Nephron (organoid): ENCODE measurements around the gene ZGRF1.

Source experiments
- H3K27ac Mint-ChIP-seq, 3 experiments: 2 replicates each; pipeline ENCODE4 v1.8.0; 2020; ENCODE audit warnings: mixed read lengths in 3 of 3, mild to moderate bottlenecking in 2 of 3, moderate library complexity in 1 of 3
- H3K27me3 Mint-ChIP-seq: 2 replicates; pipeline ENCODE4 v1.8.0; 2021; ENCODE audit warnings: low read depth, mild to moderate bottlenecking, moderate library complexity, mixed read lengths
- H3K36me3 Mint-ChIP-seq: 2 replicates; pipeline ENCODE4 v1.8.0; 2020; ENCODE audit warnings: low read depth, mixed read lengths
- H3K4me1 Mint-ChIP-seq: 2 replicates; pipeline ENCODE4 v1.8.0; 2020; ENCODE audit warnings: mixed read lengths
- H3K4me3 Mint-ChIP-seq, 3 experiments: 2 replicates each; pipeline ENCODE4 v1.8.0; 2020; ENCODE audit warnings: mild to moderate bottlenecking in 3 of 3, mixed read lengths in 3 of 3, moderate library complexity in 2 of 3
- H3K9me3 Mint-ChIP-seq: 2 replicates; pipeline ENCODE4 v1.8.0; 2020; ENCODE audit warnings: mixed read lengths
- CTCF ChIP-seq, 3 experiments: fragments of 200-600 bp; sonication (generic); IDR thresholded peaks; one replicate each; pipeline ENCODE4 v1.5.0; 2021; ENCODE audit warnings: antibody characterized with exemption in 3 of 3; ENCODE audit not compliant: unreplicated experiment in 3 of 3

The ZGRF1 gene

GRCh38 chr4:112593438-112594133 lies 43.1 kb downstream of the ZGRF1 start:
- no peak overlapping the region for H3K4me3 Mint-ChIP-seq
- H3K27me3 Mint-ChIP-seq = no peaks in the 10 kb centered on the region
- H3K4me1 Mint-ChIP-seq = no peaks in the 10 kb centered on the region
- H3K27ac Mint-ChIP-seq = no peak overlapping the region
- TF ChIP-seq CTCF (IDR thresholded peaks at IDR 0.05; ENCODE audit: unreplicated experiment in 3 of 3) = no peak
- peaks cover 2% of the 10 kb centered on the region for H3K9me3 Mint-ChIP-seq
- H3K36me3 Mint-ChIP-seq = peaks cover 21% of the 10 kb centered on the region

- peaks cover 2% of the 10 kb centered on the region for H3K9me3 Mint-ChIP-seq
- H3K27ac Mint-ChIP-seq = no peak overlapping the region
Observed at GRCh38 chr4:112592717-112593116, 44.0 kb downstream of the ZGRF1 start.

GRCh38 chr4:112591593-112591992 lies 45.1 kb downstream of the ZGRF1 start:
- Mint-ChIP-seq H3K27ac (no peak overlapping the region), H3K27me3 (no peaks in the 10 kb centered on the region), H3K9me3 (peaks cover 2% of the 10 kb centered on the region), H3K4me3 (no peak overlapping the region), H3K36me3 (peaks cover 26% of the 10 kb centered on the region), H3K4me1 (no peaks in the 10 kb centered on the region)
- TF ChIP-seq CTCF (IDR thresholded peaks at IDR 0.05; ENCODE audit: unreplicated experiment in 3 of 3) = no peak

More at GRCh38 chr4:112592717-112593116, 44.0 kb downstream of the ZGRF1 start:
- no peaks in the 10 kb centered on the region for H3K4me1 Mint-ChIP-seq
- TF ChIP-seq CTCF (IDR thresholded peaks at IDR 0.05; ENCODE audit: unreplicated experiment in 3 of 3) = no peak
- no peaks in the 10 kb centered on the region for H3K27me3 Mint-ChIP-seq
- H3K4me3 Mint-ChIP-seq = no peak overlapping the region
- peaks cover 17% of the 10 kb centered on the region for H3K36me3 Mint-ChIP-seq

GRCh38 chr4:112589206-112589605 lies 47.5 kb downstream of the ZGRF1 start:
- Mint-ChIP-seq H3K4me1 (no peaks in the 10 kb centered on the region), H3K27ac (no peak overlapping the region), H3K9me3 (peaks cover 2% of the 10 kb centered on the region), H3K27me3 (no peaks in the 10 kb centered on the region), H3K4me3 (no peak overlapping the region), H3K36me3 (peaks cover 26% of the 10 kb centered on the region)
- no peak for TF ChIP-seq CTCF (IDR thresholded peaks at IDR 0.05; ENCODE audit: unreplicated experiment in 3 of 3)

- peaks cover 33% of the 10 kb centered on the region for H3K36me3 Mint-ChIP-seq
- TF ChIP-seq CTCF (IDR thresholded peaks at IDR 0.05; ENCODE audit: unreplicated experiment in 3 of 3) = no peak
- no peaks in the 10 kb centered on the region for H3K9me3 Mint-ChIP-seq
- H3K27ac Mint-ChIP-seq = no peak overlapping the region
- no peak overlapping the region for H3K4me3 Mint-ChIP-seq
- no peaks in the 10 kb centered on the region for H3K4me1 Mint-ChIP-seq
- H3K27me3 Mint-ChIP-seq = no peaks in the 10 kb centered on the region
Observed at GRCh38 chr4:112585977-112586736, 50.6 kb downstream of the ZGRF1 start.
